Neural progenitor cell (in vitro differentiated cells): ENCODE results near the gene FABP7. TPM values are rescaled to one million over a fixed set of nuclear protein-coding genes. Genes with fewer than 3 reads are reported as not detected.

Source experiments
- DNase-seq: peaks from one replicate; pipeline ENCODE4 v3.0.0-alpha.2; 2016; ENCODE audit warnings: low spot score
- H2AFZ ChIP-seq: fragments of 200-600 bp; sonication (generic); replicated peaks from 2 replicates; pipeline ENCODE4 v1.6.1; 2016; ENCODE audit warnings: antibody characterized with exemption
- H3F3A ChIP-seq: fragments of 200-600 bp; sonication (generic); 2 replicates; pipeline ENCODE4 v1.6.1; 2016; ENCODE audit warnings: antibody characterized with exemption, low read depth
- H3K27ac ChIP-seq: fragments of 200-600 bp; sonication (generic); 2 replicates; pipeline ENCODE4 v1.5.1; 2016; ENCODE audit warnings: mild to moderate bottlenecking
- H3K27me3 ChIP-seq: fragments of 200-600 bp; sonication (generic); 2 replicates; pipeline ENCODE4 v1.6.1; 2016; ENCODE audit warnings: mild to moderate bottlenecking, moderate library complexity
- H3K36me3 ChIP-seq: fragments of 200-600 bp; sonication (generic); 2 replicates; pipeline ENCODE4 v1.5.1; 2016
- H3K4me1 ChIP-seq: fragments of 200-600 bp; sonication (generic); 2 replicates; pipeline ENCODE4 v1.6.1; 2016; ENCODE audit warnings: mixed run types
- H3K4me2 ChIP-seq: fragments of 200-600 bp; sonication (generic); 2 replicates; pipeline ENCODE4 v1.6.1; 2016
- H3K4me3 ChIP-seq: fragments of 200-600 bp; sonication (generic); 2 replicates; pipeline ENCODE4 v1.5.1; 2016
- H3K79me2 ChIP-seq: fragments of 200-600 bp; sonication (generic); 2 replicates; pipeline ENCODE4 v1.6.1; 2016; ENCODE audit warnings: low read depth
- H3K9ac ChIP-seq: fragments of 200-600 bp; sonication (generic); 2 replicates; pipeline ENCODE4 v1.6.1; 2016
- H3K9me3 ChIP-seq: fragments of 200-600 bp; sonication (generic); 2 replicates; pipeline ENCODE4 v1.5.1; 2016; ENCODE audit warnings: low read depth
- H4K20me1 ChIP-seq: fragments of 200-600 bp; sonication (generic); 2 replicates; pipeline ENCODE4 v1.6.1; 2016; ENCODE audit warnings: low read depth
- H3K27ac Mint-ChIP-seq: 3 replicates; pipeline ENCODE4 v1.8.0; 2021; ENCODE audit warnings: mixed read lengths
- H3K27me3 Mint-ChIP-seq: 2 replicates; pipeline ENCODE4 v1.8.0; 2022; ENCODE audit warnings: low read depth, mild to moderate bottlenecking, inconsistent platforms, moderate library complexity, mixed read lengths; ENCODE audit not compliant: insufficient read depth
- H3K36me3 Mint-ChIP-seq: 3 replicates; pipeline ENCODE4 v1.8.0; 2021; ENCODE audit warnings: mixed read lengths
- H3K4me1 Mint-ChIP-seq: 3 replicates; pipeline ENCODE4 v1.8.0; 2021; ENCODE audit warnings: mixed read lengths
- H3K4me3 Mint-ChIP-seq: 3 replicates; pipeline ENCODE4 v1.8.0; 2021; ENCODE audit warnings: mild to moderate bottlenecking, moderate library complexity, mixed read lengths
- H3K9me3 Mint-ChIP-seq: 3 replicates; pipeline ENCODE4 v1.8.0; 2020; ENCODE audit warnings: mixed read lengths
- CTCF ChIP-seq: fragments of 200-600 bp; sonication (generic); IDR thresholded peaks from 2 replicates; pipeline ENCODE4 v1.5.1; 2017; ENCODE audit warnings: antibody characterized with exemption, mild to moderate bottlenecking
- EZH2 ChIP-seq: fragments of 200-600 bp; sonication (generic); IDR thresholded peaks from 2 replicates; pipeline ENCODE4 v1.6.1; 2017; ENCODE audit warnings: antibody characterized with exemption, mild to moderate bottlenecking, moderate library complexity
- EZH2phosphoT487 ChIP-seq: fragments of 200-600 bp; sonication (generic); IDR thresholded peaks from 2 replicates; pipeline ENCODE4 v1.6.1; 2017; ENCODE audit warnings: antibody characterized with exemption
- total RNA-seq: library from RNA; depleted of rRNA; stranded (reverse); fragments of >200 nt; gene quantifications from 2 replicates; pipeline ENCODE4 v1.2.3, GENCODE V29; 2015; ENCODE audit warnings: low replicate concordance

The FABP7 gene
- total RNA-seq, 1 donor from 2014 or later: 58.2 TPM

DNA sequence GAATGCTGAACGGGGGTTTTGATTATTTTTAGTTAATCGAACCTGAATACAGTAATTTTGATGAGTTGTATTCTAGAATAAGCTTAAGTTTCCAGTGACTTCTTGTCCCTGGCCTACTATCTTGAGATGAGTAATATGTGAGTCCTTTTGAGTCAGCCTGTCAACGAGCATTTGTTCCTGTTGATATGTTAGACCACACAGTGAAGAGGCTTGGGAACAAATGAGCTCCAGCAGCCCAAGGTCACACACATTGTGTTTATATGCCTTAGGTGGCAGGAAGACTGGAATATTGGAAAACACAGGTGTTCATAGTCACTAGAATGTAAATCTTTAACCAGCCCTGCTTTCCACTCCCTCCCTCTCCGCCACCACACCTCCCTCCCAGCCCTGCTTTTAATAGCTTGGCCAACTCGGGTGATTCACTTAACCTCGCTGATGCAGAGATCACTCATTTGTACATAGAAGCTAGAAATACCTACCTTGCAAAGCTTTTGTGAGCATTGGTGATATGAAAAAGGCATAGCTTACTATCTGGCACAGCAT lies 18.7 kb downstream of the FABP7 start:
- no peaks in the 10 kb centered on the region for H3F3A ChIP-seq
- H4K20me1 ChIP-seq: no peaks in the 10 kb centered on the region
- H3K4me3 ChIP-seq: no peak overlapping the region
- H3K36me3 ChIP-seq: no peaks in the 10 kb centered on the region
- no peak for TF ChIP-seq EZH2phosphoT487
- TF ChIP-seq CTCF: no peak
- TF ChIP-seq EZH2: no peak
- H3K4me1 ChIP-seq: peaks cover 8% of the 10 kb centered on the region
- no peak overlapping the region for H3K9ac ChIP-seq
- no peaks in the 10 kb centered on the region for H3K79me2 ChIP-seq
- no peaks in the 10 kb centered on the region for H3K9me3 ChIP-seq
- no peak overlapping the region for H2AFZ ChIP-seq
- Mint-ChIP-seq H3K4me3 (no peak overlapping the region), H3K27me3 (no peaks in the 10 kb centered on the region), H3K27ac (no peak overlapping the region), H3K4me1 (peaks cover 10% of the 10 kb centered on the region), H3K9me3 (no peaks in the 10 kb centered on the region), H3K36me3 (peaks cover 2% of the 10 kb centered on the region)
- H3K27ac ChIP-seq: no peak overlapping the region
- no peak for DNase-seq
- H3K27me3 ChIP-seq: no peaks in the 10 kb centered on the region
- H3K4me2 ChIP-seq: no peak overlapping the region

- Histone ChIP-seq H3K4me3 (no peak overlapping the region), H3K4me2 (no peak overlapping the region), H3K36me3 (no peaks in the 10 kb centered on the region), H3K27me3 (no peaks in the 10 kb centered on the region), H3K27ac (no peak overlapping the region), H2AFZ (no peak overlapping the region), H3K9me3 (no peaks in the 10 kb centered on the region), H3K9ac (no peak overlapping the region), H3F3A (no peaks in the 10 kb centered on the region), H3K4me1 (peaks cover 8% of the 10 kb centered on the region), H3K79me2 (no peaks in the 10 kb centered on the region), H4K20me1 (no peaks in the 10 kb centered on the region)
- Mint-ChIP-seq H3K9me3 (no peaks in the 10 kb centered on the region), H3K4me1 (peaks cover 10% of the 10 kb centered on the region), H3K27me3 (no peaks in the 10 kb centered on the region), H3K27ac (no peak overlapping the region), H3K36me3 (peaks cover 2% of the 10 kb centered on the region), H3K4me3 (no peak overlapping the region)
- DNase-seq: no peak
- TF ChIP-seq EZH2phosphoT487 (no peak), CTCF (no peak), EZH2 (no peak)
These were observed 19.7 kb downstream of the FABP7 start for GRCh38 chr6:122799140-122799745.

GRCh38 chr6:122799916-122800686 lies 20.6 kb downstream of the FABP7 start:
- Mint-ChIP-seq H3K36me3 (peaks cover 2% of the 10 kb centered on the region), H3K27me3 (no peaks in the 10 kb centered on the region), H3K27ac (no peak overlapping the region), H3K4me1 (peaks cover 10% of the 10 kb centered on the region), H3K4me3 (no peak overlapping the region), H3K9me3 (no peaks in the 10 kb centered on the region)
- TF ChIP-seq CTCF (no peak), EZH2 (no peak), EZH2phosphoT487 (no peak)
- Histone ChIP-seq H3K4me3 (no peak overlapping the region), H3K9ac (no peak overlapping the region), H4K20me1 (no peaks in the 10 kb centered on the region), H3K36me3 (no peaks in the 10 kb centered on the region), H3K9me3 (no peaks in the 10 kb centered on the region), H3K27ac (no peak overlapping the region), H3K27me3 (no peaks in the 10 kb centered on the region), H3K4me1 (peaks cover 8% of the 10 kb centered on the region), H2AFZ (no peak overlapping the region), H3K4me2 (no peak overlapping the region), H3F3A (no peaks in the 10 kb centered on the region), H3K79me2 (no peaks in the 10 kb centered on the region)
- no peak for DNase-seq
